HS-5 (cell line): Measurements from ENCODE around the gene PNKD.

Experiments used
- DNase-seq: peaks from one replicate; pipeline ENCODE4 v3.0.0-alpha.2; 2012; ENCODE audit warnings: low read depth

The PNKD gene

DNA sequence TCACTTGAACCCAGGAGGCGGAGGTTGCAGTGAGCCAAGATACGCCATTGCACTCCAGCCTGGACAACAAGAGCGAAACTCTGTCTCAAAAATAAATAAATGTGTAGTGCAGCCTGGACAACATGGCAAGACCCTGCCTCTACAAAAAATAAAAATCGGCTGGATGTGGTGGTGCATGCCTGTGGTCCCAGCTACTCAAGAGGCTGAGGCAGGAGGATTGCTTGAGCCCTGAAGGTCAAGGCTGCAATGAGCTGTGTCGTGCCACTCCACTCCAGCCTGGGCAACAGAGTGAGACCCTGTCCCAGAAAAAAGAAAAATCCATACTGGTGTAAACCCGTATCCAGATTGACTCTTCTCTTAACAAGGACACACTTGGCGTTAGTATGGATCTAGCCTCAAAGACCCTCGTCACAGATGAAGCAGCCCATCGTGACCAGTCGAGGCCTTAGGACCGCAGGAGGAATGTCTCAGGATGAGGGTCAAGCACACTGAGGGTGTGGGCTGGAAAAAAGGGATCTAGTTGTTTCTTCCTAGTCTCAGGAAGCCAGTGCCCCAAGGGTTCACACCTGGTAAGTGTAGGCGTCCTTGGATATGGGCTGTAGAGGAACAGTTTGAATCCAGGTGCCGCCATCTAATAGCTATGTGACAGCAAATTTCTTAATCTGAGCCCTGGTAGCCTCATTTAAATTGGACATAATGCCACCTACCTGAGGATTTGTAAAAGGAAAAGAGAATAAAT is 13.5 kb upstream of the PNKD start:
- no peak for DNase-seq

DNA sequence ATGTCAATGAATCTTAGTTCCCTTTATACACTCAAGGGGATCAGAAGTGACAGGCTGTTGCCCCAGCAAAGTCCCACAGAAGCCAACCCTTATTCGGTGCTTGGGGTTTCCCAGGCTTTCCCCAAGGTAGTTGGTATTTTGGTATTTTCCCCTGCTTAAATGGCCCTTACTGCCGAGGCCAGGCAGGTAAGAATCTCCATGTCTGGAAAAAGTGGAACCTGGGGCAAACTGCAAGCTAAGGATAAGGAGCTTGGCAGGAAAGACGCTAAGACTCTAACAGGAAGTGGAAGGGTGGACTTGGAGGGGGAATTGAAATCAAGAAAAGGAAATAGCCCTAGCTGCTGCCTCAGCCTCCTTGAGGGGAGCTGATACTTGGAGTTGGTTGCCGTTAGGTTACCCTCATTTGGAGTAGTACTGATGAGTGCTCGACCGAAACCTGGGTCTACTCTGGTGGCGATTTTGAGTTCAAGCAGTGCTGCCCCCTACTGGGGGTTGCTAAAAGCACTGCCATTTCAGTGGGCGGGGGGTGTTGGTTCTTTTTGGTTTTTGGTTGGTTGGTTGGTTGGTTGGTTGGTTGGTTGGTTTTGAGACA is 12.8 kb upstream of the PNKD start:
- no peak for DNase-seq

DNA sequence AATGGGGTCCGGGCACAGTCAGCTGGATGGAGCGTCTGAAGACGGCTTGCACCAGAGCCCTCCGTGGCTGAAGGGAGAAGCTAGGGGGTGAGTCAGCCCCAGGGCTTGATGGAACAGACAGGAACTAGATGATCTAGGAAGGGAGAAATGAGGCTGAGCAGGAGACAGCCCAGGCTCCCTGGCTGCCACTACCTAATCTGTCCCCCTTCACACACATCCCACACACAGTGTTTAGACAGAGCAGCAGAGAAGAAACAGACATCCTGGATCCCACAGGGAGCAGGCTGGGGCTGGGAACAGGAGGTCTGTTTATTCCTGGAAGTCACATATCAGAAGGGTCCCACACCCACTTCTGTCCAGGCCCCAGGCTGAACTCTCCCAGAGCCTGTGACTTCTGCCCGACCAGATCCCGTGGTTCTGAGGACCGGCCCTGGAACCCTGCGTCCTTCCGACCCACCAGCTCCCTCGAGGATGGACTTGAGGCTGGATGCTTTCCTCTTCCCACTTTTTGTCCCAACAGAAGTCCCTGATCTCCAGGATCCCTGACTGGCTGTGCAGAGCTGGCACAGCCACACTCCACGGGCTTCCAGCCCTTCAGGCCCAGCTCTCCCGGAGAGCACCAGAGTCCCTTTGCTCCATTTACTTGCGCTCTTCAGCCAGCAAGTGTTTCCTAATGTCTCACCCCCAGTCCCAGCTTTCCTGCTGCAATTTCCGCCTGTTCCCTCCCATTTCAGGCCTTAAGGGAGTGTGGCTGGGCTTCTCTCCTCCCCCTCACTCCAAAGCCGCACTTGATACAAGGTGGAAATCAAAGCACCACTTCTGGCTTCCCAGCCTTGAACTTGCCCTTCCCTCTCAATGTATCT is 11.0 kb upstream of the PNKD start:
- DNase-seq = no peak

DNA sequence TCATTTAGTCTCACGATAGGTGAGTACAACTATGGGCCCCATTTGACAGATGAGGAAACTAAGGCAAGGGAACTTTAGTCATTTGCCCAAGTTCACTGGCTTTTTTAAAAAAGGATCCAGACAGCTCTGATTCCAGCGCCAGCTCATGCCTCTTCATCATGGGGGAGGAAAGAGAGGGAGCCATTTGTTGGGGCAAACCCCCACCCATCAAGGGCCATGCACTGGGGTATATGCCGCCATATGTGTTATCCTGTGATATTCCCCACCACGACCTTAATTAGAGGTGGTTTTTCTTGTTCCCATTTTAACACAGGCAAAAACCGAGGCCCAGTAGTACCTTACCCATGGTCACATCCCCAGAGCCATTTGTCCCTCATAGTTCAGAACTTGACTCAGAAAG is 10.2 kb upstream of the PNKD start:
- no peak for DNase-seq

DNA sequence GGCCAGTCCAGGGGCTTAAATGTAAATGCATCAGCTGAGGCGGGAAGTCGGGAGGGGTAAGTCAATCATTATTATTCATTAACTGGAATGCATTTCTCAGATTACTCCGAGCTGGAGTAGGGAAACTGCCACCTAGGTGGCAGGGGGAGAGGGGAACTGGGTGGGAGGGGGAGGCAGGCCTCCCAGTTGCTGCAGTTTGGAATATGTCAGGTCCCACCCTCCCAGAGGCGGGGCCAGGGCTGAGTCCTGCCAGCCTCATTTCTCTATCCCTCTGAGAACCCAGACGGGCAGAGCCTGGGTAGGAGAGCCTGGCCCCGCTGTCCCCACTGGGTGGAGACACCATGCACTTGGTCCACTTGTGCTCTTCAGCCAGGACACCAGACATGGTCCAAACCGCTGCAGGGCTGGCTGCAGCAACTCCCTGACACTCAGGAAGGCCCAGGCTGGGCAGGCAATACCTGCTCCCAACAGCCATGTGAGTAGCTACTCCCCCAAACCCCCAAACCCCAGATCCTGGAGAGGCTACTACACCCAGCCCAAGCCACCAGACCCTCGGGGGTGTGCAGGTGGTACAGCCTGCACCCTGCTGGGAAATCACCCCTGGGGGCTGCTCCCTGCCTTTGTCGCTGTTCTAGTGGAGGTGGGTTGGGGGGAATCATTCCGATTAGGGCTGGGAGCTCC is 9.4 kb upstream of the PNKD start, which contains the start of gene GPBAR1:
GPBAR1 (plus strand) TSS at position 274 of the 681 bp plus-strand sequence. CDS start 1,710 bp downstream, outside the sequence.
- DNase-seq = no peak

DNA sequence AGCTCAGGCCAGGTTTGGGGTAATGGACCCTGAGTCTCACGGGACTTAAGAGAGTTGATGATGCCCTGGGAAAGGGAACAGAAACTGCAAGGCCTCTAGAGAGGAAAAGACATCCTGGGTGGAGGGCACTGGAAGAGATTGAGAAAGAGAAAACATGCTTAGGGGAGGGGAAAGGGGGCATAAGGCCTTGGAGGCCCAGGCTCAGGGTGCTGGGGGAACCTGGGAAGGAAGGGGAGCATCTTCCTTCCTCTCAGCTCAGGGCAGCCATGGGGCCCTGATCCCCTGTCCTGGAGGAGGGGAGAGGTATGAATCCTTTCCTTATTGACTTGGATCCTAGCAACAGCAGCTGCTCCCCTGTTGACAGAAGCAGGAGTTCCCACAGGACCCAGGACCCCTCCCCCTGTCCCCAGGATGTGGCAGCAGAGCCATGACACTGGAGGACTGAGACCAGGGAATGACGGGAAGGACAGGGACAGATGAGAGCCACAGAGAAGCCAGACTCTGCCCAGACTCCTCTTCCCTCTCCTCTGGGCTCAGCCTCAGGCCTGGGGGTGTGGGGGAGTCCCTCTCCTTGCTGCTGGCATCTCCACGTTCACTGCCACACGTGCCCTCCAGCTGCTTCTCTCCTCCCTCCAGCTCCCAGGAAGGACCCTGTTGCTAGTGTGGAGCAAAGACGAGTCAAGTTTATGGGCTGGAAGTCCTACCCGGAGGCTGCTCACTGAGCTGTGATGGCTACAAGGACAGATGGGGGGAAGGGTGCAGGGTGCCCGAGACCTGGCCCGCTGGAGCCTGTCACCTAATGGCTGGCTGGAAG is 8.7 kb upstream of the PNKD start:
- DNase-seq = no peak

DNA sequence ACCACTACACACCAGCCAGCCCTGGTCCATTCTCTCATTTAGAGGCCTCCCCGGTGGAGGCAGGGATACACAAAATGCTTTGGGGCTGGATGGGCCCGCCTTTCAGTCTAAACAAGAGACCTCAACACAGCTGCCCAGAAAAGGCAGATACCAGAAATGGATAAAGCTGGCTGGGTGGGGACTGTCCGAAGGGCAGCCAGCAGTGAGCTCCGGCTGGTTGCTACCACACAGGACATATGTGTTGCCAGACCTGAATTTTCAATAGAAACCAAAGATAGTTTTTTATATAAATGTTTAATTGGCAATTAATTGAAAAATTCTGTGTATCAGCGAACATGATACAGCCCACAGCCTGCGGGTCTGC is 8.1 kb upstream of the PNKD start:
- no peak for DNase-seq

DNA sequence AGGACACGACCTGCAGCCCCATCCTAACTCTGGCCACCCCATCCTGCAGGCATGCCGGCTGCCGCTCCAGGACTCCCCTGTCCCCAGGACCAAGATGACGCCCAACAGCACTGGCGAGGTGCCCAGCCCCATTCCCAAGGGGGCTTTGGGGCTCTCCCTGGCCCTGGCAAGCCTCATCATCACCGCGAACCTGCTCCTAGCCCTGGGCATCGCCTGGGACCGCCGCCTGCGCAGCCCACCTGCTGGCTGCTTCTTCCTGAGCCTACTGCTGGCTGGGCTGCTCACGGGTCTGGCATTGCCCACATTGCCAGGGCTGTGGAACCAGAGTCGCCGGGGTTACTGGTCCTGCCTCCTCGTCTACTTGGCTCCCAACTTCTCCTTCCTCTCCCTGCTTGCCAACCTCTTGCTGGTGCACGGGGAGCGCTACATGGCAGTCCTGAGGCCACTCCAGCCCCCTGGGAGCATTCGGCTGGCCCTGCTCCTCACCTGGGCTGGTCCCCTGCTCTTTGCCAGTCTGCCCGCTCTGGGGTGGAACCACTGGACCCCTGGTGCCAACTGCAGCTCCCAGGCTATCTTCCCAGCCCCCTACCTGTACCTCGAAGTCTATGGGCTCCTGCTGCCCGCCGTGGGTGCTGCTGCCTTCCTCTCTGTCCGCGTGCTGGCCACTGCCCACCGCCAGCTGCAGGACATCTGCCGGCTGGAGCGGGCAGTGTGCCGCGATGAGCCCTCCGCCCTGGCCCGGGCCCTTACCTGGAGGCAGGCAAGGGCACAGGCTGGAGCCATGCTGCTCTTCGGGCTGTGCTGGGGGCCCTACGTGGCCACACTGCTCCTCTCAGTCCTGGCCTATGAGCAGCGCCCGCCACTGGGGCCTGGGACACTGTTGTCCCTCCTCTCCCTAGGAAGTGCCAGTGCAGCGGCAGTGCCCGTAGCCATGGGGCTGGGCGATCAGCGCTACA is 7.4 kb upstream of the PNKD start:
- DNase-seq = no peak

DNA sequence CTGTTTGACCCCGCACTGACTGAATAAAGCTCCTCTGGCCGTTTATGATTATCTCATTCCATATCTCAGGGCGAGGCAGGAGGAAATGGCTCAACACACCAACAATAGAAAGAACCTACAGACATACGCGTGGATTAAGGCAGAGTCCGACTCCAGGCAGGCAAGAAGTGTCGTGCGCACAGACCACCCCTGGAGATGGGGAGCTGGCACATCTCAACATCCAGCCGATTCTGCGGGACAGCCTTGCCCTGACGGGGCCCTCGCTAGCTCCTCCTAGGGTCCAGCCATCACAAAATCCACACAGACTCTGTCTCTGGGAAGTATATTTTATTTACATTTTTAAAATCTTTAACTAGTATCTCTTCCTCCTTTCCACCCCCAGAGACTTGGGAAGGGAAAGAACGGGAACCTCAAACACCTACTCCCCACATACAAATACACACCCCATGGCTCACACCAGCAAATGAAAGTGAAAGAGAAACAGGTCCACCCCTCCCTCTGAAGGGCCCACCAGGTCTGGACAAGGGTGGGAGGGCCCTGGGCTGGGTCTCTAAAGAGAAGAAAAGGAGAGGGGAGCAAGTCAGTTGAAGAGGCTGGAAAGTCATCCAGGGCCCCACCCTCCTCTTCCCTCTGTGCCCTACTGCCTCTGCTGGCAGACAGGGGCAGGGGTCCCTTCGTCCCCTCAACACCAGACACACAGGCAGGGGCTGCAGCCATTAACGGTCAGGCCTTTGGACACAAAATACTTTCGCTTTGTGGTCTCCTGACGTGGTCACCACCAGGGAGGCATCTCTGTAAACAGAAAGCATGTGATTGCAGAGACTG is 6.3 kb upstream of the PNKD start:
- DNase-seq = no peak

DNA sequence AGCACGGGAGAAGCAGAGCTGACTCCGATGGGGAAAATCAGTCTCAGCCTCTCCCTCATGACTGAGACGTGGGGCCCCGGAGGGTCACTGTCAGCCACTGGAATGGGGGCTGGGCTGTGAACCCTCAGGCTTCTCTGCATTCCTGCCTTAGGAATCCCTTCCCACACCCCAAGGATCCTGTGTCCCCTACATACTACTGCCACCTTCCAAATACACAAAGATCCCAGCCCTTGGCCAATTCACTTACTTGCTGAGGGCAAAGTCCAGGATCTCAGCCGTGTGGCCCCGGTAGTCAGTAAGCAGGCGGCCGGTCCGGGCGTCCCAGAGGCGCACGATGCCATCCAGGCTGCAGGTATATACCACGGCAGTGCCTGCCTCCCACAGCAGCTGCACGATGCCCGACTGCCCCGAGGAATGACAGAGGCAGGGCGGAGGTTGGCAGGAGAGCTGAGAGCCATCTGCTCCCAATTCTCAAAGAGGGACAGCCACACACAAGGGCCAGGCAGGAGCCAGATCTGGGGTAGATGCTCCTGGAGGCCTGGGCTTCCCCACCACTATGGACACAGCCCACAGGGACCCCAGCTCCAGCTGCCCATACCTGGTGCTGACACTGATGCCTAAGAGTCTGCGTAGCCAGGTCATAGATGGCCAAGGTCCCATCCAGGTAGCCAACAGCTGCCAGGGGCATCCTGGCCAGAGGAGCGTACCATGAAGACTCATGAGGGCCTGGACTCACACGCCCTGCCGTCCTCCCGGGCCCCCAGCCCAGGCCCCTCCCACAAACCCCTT is 5.4 kb upstream of the PNKD start:
- DNase-seq = no peak

DNA sequence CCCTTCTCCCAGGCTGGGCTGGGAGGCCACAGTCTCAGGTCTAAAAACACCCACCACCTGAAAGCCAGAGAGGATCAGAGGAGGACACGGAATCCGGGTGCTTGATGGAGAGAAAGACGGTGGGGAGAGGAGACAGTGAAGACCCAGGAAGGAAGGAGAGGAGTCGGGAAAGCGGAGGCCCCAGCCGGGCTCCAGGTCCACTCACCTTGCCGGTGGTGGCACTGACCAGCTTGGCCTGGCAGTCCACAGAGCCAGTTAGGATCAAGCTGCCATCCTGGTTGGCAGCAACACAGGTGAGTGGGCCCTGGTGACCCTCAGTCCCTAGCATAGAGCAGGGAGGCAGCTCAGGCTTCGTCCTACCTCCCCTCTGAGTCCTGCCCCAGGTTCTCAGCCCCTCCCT is 4.7 kb upstream of the PNKD start:
- DNase-seq = no peak

DNA sequence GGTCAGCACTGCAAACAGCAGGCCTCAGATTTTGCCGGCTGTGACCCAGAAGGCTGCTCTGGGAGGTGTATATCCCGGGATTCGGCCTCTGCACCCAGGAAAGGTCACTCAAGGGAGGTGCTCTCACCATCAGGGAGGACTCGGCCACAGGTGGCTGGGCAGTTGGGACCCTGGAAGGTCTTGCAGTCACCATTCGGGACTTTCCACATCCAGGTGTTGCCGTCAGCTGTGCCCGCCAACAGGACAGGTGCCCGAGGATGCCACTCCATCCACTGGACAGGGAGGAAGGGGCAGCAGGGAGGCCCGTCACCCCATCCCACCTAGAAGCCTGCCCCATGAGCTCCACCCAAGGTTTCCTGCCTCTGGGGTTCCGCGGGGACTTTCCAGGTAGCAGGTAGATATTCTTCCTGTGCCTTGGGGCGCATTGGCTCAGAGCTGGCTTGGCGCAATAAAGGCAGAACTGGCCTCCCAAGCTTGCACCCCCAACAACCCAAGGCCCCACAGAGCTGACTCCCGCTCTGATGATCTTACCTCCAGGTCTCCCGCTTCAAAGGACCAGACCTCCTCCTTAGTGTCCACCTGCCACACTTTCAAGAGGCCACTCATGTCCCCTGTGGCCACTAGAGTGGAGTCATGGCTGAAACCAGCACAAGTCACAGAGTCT is 3.9 kb upstream of the PNKD start:
- DNase-seq = no peak

DNA sequence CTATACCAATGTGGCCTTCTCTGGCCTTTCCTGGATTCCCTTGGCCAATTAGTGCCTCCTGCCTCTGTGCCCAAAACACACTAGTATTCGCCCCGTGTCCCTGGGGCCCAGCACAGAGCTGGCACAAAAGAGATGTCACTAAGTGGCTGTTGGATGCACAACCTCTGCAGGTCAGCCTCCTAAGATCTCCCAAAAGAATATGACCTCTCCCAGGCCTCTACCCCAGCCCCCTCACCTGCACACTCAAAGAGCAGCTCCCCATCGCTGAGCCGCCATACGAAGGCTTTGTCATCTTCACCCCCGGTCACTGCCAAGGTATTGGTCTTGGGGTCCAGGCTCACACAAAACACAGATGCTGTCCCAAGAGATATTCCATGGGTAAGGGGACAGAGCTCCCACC is 3.1 kb upstream of the PNKD start:
- DNase-seq = no peak

DNA sequence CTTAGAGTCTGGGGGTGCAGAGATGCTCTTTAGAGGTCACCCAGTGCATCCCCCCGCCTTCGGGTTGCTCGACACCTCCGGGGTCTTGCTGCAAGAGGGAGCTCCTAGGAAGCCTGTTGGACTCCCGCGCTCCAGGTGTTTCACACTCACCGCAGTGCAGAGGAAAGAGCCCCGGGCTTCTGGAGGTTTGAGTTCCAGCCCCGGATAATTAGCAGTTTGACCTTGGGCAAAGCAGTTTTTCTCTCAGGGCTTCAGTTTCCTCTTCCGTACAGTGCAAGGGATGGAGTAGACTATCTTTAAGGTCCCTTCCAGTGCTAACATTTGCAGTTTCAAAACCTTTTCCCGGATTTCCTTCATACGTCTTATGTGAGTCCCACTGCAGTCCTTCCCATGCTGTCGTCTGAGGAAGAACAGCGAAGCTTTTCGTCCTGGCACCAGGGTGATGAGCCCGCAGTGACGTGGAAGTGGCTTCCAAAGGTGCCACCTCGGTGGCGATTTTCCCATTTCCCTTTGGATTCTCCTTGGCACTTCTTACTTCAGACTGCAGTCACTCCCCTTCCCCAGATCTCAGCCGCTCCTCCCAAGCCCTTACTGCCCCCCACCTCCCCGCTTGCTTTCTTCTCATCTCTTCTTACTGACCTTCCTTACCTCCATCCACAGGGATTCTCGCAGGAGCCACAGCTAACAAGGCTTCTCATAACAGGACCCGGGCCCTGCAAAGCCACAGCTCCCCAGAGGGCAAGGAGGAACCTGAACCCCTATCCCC is 585 bp downstream of the PNKD start:
- DNase-seq = no peak

DNA sequence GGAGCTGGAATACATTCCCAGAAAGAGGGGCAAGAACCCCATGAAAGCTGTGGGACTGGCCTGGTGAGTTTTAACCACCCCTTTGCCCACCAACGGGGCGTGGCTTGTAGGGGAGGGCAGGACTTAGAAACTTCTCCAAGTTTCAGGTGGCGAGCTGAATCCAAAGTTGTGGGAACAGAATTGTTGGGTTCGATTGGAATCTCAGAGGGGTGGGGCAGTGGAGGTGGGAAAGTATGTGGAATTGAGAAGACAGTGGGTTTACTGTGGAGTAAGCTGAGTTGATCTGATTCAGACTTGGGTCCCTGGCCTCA is 1.1 kb downstream of the PNKD start:
- DNase-seq = no peak

DNA sequence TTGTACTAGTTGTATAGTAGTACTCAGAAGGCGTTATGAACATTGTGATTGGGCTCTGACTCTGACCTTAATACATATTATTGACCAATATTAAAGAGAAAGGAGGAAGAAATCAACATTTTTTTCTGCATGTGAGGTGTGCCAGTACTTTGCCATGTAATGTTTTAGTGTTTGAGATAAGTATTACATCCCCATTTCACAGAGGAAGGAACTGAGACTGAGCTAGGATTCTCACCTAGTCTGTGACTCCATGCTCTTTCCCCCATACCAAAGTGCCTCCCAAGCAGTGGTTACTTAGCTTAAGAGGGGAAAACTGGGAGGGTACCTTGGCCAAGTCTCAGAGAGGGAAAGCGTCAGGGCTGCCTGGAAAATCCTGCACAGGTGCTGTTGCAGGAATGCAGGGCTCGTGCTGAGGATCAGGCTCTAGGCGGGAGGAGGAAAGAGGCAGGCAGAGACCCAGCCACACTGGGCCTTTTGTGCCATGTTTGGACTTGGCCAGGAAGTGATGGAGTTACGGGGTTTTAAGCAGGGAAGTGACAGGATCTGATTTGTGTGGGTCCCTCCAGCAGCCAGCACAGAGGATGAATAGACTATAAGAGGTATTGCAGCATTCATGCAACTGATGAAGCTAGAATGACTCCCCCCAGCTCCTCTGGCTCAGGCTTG is 1.7 kb downstream of the PNKD start:
- no peak for DNase-seq
